Smooth muscle cell of the brain vasculature (primary cell): Measurements from ENCODE around the gene YPEL3.
"Not testable (repeated sequence)": the region's sequence is repeated elsewhere in the genome, so short reads cannot be mapped to it uniquely, and the experiment has no call there.

ENCODE experiments used
- DNase-seq: peaks from one replicate; pipeline ENCODE4 v3.0.0-alpha.2; 2012; ENCODE audit warnings: low read depth, low spot score

Gene YPEL3

DNA sequence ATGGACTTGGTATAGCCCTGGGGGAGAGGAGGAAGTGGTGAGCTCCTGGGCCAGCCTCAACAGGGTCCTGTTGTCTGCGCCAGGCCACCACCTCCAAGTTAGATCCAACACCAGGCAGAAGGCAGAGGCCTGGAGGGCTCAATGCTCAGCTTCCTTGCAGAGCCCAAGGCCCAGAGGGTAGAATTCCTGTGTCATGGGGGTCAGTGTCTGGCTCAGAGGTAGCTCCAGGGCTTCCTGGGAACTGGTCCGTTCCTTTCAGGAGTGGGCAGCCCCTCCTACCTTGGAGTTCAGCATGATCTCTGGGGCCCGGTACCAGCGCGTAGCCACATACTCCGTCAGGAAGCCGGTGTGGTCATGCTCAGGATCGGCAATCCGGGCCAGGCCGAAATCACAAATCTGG lies 21.8 kb upstream of the YPEL3 start:
- no peak for DNase-seq

DNA sequence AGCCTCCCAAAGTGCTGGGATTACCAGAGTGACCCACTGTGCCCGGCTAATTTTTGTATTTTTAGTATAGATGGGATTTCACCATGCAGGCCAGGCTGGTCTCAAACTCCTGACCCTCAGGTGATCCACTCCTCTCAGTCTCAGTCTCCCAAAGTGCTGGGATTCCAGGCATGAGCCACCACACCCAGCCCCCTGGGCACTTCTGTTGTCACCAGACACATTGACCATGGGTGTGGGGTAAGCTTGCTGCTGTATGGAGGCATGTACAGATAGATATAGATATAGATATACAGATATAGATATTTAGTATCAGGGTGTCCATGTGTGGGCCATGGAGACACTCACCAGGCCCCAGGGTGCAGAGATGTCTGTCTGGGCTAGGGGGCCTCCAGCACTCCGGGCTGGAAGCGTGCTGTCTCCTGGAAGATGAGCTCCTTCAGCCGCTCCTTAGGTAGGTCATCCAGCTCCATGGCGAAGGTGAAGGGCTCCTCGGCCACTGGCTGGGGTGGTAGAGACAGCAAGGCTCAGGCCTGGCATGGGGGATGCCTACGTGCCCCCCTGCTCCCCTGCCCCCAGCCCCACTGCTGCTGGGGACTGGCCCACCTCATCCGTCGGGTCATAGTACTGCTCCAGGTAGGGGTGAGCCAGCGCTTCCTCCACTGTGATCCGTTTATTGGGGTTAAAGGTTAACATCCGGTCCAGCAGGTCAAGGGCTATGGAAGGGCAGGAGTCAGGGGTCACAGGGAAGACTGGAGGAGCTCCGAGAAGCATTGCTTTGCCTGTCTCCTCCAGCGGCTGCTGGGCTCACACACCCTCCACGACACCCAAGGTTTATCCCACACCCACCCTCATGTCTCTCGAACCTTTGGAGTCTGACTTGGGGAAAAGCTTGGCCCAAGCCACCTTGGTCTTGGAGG lies 20.5 kb upstream of the YPEL3 start:
- no peak for DNase-seq

DNA sequence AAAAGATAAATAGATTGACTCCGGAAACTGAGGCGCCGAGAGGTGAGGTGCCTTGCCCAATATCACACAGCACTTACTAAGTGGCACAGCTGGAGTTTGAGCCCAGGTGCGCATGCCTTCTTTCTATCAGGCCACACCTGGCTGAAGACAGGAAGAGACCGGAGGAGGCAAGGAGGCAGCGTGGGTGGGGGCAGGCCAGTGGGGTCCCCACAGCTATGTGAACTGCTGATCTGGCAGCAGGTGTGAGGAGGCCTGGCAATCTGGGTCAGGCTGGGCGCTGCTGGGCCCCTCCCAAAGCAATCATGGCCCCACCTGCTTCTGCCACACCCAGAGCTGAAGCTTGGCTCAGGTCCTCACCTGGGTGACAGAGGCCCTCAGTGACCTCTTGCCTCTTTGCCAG lies 19.2 kb upstream of the YPEL3 start:
- no peak for DNase-seq

DNA sequence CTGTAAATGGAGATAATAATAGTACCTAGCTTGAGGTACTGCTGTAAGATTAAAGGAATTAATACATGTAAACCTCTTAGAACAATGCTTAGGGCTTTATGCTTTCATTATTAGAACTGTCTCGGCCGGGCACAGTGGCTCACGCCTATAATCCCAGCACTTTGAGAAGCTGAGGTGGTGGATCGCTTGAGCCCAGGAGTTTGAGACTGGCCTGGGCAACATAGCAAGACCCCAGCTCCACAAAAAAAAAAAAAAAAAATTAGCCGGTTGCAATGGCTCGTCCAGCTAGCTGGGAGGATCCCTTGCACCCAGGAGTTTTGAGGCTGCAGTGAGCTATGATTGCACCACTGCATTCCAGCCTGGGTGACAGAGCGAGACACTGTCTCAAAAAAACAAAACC lies 18.8 kb upstream of the YPEL3 start:
- DNase-seq: not testable (repeated sequence)

DNA sequence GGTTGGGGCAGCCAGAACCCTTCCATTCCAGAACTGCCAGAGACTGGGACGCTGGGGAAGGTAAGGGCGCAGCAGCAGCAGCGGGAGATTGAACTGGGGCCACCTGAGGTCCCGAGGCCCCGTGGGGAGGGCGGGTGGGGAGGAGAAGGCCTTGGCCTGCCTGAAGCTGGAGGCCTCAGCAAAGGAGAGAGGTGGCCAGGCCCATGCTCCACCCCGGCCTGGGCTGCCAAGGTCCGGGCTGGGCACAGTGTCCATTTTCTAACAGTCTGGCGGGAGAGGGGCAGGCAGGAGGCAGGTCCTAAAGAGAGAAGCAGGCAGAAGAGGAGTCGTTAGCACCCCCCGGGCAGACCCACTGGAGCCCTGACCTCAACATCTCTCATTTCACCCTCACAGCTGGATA lies 18.4 kb upstream of the YPEL3 start:
- DNase-seq: no peak

DNA sequence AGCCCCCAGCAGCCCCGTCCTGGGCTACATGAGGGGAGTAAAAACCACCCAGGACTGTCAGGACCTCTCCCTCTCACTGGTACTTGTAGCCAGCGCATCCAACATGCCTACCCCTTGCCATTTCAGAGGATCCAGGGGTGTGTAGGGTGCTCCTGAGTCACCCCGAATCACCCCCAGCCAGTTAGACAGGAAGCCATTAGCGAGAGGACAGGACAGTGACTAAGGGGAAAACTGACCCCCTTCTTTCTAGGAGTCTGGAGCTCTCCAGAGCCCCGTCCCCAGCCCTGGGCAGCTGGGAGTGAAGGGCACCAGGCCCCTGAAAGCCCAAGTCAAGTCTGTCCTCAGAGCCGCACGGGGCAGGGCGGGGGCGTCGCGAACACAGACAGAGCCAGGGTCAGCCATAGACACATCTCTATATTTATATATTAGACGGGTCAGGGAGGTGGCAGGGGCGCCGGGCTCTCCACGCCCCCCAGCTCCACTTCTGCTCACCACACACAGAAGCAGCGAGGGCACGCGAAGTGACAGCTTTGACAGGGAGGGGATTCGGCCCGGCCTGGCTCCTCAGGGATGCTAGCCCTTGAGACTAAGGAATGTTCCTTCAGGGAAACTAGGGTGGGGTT lies 17.8 kb upstream of the YPEL3 start:
- no peak for DNase-seq

DNA sequence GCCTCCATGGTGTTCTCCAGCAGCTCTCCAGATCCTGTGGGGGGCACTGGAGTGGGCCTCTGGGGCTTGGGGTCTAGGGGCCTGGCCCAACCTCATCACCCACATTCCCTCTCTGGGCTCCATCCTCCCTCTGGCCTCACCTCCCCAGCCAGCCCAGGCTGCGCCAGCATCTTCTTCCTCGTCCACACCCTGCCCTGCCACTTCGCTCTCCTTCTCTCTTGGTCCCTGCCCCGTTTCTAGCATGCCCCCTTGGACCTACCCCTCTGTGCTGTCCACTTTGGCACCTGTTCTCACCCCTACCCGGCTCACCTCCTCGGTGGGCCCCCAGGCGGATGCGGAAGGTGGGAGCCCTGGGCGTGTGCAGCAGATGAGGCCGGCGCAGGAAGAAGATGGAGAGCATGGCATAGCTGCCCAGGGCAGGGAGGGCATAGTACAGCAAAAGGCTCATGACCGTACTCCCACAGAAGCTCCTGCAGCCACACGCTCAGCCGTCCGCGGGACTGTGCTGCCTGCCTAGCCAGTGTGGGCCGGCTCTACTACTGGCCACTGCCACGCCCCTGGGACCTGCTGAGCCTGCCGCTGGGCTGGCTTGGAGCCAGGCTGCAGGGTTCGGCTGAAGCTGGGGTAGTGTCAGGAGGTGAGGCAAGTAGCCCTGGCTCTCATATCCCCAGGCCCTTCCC lies 17.2 kb upstream of the YPEL3 start, which contains the start of gene GDPD3:
Gene GDPD3 (minus strand): TSS at position 507 of the 680 bp plus-strand sequence. CDS start 59 bp downstream, at position 448.
- DNase-seq: no peak

DNA sequence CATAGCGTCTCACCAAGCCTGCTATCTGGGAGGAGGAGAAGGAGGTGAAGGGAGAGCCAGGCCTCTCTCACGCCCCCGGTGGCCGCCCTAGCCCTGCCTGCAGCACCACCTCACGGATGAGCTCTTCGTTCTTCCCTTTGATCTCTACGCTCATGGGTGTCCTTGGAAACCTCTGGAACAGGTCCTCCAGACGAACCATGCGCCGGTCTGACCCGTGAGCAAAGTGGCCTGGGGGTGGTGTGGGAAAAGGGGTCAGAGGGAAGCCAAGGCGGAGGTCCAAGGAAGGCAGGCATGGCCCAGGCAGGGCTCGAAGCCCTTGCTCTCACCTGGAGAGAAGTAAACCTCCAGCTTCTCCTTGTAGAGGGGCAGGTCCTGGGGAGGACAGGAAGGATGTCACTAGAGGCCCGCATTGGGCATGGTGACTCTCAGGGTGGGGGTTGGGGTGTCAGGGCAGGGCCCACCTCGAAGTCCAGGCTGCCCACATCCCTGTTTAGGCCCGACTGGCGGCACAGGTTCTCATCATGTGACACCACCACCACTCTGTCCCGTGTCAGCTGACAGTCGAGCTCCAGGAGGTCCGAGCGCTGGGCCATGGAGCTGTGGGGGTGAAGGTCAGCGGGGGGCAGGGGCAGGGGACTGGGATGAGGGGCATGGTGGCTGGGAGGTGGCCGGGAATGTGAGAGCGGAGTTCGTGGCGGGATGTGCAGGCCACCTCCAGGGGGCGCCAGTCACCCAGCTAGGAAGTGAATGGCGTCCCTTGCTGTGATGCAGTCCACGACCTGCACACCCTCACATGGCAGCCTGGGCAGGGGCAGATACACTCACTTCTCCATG lies 16.4 kb upstream of the YPEL3 start:
- DNase-seq: no peak

DNA sequence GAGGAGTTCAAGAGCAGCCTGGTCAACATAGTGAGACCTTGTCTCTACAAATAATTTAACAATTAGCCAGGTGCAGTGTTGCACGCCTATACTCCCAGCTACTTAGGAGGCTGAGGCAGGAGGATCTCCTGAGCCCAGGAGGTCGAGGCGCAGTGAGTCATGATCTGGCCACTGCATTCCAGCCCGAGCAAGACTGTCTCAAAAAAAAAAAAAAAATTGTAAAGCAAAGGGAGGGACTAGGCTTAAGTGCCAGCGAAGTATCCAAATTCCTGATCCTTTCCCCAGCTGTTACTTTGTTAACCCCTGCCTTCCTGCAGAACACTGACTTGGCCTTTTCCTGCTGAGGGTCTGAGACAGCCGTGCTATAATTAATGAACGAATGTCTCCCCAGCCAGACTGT lies 14.6 kb upstream of the YPEL3 start:
- DNase-seq: no peak

DNA sequence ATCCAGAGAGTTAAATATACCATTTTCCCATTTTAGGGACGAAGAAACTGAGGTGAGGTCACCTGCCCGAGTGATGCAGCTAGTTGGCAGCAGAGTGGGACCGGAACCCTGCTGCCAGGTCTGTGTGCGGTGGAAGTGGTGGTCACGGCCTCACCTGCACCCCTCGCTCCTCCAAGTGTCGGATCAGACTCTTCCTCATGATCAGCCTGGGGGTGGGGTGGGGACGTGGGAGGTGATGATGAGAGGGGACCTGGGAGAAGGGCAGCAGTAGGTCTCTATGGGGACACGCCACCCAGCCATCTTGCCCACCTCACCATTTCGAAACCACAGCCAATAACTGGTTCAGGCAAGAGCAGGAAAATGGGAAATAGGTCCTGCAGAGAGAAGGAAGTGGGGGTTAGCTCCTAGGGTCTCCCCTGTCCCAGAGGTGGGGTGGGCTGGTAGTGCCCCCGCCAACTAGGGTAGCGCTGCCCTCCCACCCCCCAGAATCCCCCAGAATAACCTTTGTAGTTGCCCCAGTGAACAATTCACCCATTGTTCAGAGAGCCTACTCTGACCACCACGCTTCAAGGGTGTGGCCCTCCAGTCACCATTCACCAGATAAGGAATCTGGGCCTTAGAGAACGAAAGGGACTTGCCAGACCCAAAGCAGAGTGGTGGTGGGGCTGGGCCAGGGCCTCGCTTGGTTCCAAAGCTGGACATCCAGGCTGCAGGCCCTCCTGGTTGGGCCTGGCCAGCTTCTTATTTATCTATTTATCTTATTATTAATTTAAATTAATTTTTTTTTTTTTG lies 12.2 kb upstream of the YPEL3 start:
- no peak for DNase-seq

DNA sequence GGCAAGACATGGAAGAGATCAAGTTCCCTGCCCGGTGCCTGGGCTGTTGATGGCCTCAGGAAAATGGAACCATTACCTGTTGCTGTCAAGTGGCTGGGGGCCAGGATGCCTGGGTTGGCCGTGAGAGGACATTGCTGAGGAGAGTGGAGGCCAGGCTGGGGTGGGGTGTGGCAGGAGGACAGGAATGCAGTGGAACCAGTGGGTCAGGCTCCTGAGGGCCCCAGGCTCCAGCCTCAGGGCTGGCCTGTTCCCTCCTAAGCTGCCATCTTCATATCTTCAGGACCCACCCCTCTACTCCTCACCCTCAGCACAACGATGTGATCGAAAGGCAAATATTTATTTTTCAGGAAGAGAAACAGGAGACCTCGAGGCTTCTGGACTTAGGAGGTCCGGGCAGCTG lies 8.5 kb upstream of the YPEL3 start:
- DNase-seq: no peak

DNA sequence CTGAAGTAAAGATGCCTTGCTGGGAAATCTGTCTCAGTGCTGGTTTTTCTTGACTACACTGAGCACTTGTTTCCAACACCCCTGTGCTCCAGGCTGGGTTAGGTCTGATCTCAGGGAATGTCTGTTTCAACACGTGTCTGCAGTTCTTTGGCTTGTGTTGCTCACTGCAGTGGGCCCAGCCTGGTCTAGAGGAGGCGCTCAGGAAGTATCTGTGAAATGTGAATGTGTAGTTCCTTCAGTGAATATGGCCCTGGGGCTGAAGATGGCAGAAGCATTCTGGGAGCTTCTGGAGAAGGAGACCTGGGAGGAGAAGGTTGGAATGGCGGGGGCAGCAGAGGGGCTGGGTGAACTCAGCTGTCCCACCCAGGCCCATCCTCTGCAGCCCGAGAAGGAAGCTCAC lies 8.1 kb upstream of the YPEL3 start:
- no peak for DNase-seq

DNA sequence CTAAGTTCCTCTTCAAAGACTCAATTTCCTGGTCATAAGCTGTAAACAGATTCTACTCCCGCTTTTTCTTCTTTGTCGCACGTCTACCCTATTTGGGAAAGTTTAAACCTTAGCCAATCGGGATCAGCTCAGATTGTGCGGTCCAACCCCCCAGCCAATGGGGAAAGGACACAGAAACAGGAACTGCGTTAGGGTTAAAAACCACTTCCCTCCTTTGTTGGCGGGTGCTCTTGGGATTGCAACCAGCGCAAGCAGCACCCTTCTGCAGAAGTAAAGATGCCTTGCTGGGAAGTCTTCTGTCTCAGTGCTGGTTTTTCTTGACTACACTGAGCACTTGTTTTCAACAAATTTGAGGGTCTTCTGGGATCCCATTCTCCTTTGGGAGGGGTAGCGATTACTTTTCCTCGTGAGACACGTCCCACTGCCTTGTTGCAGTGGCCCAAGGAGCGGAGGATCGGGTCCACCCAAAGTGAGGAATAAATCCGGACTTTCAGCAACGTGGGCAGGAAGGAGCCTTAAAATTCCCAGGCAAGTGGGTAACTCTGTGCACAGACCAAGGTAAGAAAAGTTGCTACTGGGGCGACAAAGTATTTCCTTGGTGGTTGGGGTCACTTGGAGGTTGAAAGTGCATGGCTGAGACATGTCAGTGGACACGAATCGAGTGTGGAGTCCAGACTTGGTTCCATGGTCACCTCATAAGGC lies 1.0 kb upstream of the YPEL3 start:
- DNase-seq: no peak

DNA sequence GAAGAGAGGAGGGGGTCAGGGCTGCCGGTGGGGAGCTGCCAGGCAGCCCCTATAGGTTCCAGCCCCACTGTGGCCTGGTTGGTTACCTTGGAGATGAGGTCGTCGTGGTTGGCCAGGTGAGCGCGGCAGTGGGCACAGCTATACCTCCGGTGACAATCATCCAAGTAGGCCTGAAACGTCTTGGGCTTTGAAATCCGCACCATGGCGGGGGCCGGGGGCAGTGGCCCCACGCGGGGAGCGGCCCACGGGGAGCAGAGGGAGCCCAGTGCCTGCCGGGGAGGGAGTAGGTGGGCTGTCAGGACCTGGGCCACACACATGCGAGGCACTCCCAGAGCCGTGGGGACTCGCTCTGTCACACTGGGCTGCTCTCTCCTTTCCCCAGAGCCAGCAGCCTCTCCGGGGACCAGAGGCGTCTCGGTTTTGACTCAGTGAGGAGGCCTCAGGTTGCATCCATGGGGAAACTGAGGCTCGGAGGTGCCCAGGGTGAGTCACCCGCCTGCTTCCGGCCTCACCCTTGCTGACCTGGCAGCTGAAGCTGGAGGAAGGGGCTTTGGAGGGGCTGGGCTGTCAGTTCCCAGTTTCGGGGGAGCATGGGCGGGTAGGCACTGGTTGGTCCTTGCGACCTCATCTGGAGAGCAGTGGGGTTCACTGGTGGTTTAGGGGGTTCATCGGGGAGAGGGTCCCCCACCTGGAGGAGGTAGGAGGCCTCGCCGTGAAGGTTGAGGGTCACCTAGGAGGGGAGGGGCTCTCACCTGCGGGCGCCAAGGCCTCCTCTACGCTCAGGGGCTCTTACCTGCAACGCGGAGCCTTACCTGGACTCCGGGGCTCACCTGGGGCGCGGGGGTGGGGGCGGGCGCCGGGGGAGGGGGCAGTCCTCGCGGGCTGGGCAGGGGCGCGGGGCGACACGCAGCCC lies 591 bp downstream of the YPEL3 start:
- no peak for DNase-seq

DNA sequence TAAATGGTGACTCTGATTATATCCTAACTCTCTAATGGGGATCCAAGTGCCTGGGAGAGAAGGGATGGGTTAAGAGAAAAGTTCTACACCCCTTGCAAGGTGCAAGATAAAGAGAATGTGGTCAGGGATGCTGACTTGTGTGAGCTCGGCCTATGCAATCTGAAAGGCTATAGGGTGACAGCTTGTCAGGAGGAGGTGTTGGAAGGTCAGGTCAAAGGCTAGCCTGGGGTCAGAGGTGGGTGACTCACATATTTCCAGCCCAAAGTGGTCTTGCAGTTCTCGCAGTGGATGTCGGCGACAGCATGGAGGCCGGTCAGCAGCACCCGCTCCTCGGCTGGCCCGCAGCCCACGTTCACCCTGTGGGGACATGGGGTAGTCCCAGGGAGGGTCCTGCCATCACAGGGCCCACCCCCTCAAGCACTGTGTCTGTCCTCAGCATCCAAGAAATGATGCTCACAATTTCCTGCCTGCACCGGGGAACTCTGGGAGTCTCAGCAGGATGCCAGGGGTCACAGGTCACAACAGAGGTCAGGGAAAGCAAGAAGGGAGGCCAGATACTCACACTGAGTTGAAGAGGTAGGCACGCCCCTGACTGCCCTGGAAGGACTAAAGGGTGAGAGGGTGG lies 1.4 kb downstream of the YPEL3 start:
- no peak for DNase-seq

DNA sequence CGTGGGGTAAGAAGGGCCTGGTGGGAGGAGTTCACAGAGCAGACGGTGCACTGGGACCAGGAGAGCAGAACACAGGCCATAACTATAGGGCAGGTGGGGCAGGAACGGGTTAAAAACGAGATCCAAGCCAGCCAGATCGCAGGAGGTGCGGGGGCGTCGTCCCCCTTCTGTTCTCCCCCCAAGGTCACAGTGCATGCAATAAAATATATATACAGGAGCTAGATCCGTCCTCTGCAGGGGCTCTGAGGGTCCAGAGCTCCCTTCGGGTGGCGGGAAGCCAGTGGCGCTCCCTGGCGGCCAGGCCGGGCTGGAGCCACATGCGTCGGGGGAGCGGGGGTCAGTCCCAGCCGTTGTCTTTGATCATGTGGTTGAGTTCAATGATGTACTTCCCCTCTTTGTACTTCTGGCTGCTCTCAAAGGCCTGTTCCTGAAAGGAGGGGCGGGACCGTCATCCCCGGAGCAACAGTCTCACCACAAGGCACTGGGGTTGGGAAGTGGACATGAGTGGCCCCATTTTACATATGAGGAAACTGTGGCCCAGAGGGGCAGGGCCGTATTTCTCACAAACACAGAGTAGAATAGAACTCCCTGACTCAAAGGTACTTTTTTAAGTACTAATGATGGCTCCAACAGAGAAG lies 3.5 kb downstream of the YPEL3 start:
- DNase-seq: no peak

DNA sequence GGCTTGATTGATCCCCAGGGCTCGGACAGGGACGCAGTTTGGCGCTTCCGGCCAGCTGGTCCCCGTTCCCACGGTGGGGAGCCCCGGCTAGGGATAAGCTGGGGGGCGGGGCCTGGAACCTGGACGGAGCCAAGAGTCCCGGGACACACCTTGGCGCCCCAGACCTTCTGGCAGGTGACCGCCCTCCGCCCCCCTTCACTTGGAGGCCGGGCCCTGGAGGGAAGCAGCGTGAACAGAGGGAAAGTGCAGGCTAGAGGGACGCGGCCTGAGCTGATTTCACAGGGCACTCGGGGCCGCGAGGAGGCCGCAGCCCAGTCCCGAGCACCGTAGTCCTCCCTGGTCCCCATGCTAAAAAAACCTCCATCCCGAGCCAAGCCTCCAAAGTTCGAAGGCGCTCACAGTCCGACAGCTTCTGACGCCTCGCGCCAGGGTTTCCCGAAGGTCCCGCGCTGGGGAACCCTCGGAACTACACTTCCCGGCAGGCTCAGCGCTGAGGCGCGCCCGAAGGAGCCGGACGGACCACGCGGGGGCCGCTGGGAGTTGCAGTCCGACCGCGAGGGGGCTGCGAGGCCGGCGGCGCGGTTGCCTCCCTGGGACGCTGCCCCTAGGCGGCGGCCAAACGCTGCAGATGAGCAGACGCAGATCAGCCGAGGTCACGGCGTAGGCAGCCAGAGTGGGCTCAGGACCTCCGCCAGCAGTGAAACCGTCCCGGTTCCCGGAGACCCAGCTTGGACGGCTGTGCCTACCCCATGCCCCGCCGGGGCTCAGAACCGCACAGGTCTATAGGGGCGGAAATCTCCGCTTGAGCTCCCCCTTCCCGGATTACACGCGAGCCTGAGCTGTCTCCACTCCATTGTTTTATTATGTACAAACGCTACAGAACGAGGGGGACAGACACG lies 4.3 kb downstream of the YPEL3 start, which contains the start of gene TBX6:
Gene TBX6 (minus strand): TSS at position 451 of the 899 bp plus-strand sequence. CDS start 731 bp downstream, outside the sequence.
- DNase-seq: peak; percentile 59
